H1 (cell line): ENCODE data around the gene FADS2. TPM values are rescaled to one million over a fixed set of nuclear protein-coding genes. Genes with fewer than 3 reads are reported as not detected.

ENCODE experiments used
- polyA plus RNA-seq, 7 experiments: library from polyadenylated mRNA; depleted of rRNA in 3 of 7; stranded (reverse) in 5 of 7; unstranded in 2 of 7; fragments of >200 nt in 5 of 7; fragments of 200-250 nt in 2 of 7; gene quantifications; 1 replicate in 5 of 7; 2 replicates in 1 of 7; 4 replicates in 1 of 7; pipeline versions ENCODE4 v1.2.1 to v1.2.3, GENCODE V29; 2011 to 2013; ENCODE audit warnings: missing spikeins in 2 of 7, mixed read lengths in 2 of 7
- total RNA-seq: library from RNA; stranded (reverse); fragmentation: NEBNext Ultra II Directional; extraction: Animal tissue kit (Norgen Biotek cat#: 25700); gene quantifications from 2 replicates; pipeline ENCODE4 v1.2.1, GENCODE V29; 2021
- TF ChIP-seq, protein P1 (sequence below): IDR thresholded peaks from 2 replicates; pipeline ENCODE4 v1.6.1; 2012; ENCODE audit warnings: inconsistent platforms

FADS2 gene
- total and polyA plus RNA-seq, 2 of the 8 experiments (the other 6 are each of a cell fraction or from before 2014, with no cell fraction given): 499 to 701 TPM

GRCh38 chr11:61914471-61915171 is 86.5 kb downstream of the FADS2 start (continued):
- TF ChIP-seq, protein P1, sequence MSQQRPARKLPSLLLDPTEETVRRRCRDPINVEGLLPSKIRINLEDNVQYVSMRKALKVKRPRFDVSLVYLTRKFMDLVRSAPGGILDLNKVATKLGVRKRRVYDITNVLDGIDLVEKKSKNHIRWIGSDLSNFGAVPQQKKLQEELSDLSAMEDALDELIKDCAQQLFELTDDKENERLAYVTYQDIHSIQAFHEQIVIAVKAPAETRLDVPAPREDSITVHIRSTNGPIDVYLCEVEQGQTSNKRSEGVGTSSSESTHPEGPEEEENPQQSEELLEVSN: no peak
